HG02870 (cell line): ENCODE data around the gene EXOG.

Experiments
- ATAC-seq: cut with Tn5 transposase; IDR thresholded peaks from one replicate; pipeline ENCODE4 v1.9.1; 2021; ENCODE audit warnings: mild to moderate bottlenecking, moderate library complexity; ENCODE audit not compliant: unreplicated experiment

Gene EXOG, protein sequence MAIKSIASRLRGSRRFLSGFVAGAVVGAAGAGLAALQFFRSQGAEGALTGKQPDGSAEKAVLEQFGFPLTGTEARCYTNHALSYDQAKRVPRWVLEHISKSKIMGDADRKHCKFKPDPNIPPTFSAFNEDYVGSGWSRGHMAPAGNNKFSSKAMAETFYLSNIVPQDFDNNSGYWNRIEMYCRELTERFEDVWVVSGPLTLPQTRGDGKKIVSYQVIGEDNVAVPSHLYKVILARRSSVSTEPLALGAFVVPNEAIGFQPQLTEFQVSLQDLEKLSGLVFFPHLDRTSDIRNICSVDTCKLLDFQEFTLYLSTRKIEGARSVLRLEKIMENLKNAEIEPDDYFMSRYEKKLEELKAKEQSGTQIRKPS

GRCh38 chr3:38496131-38496910, at the start of gene EXOG:
TSS of gene EXOG (plus strand) at chr3:38496340. CDS start at chr3:38496368, 28 bp downstream.
- peak; percentile 89 for ATAC-seq

- ATAC-seq, result no peak
These were observed 49.3 kb upstream of the EXOG start for GRCh38 chr3:38446812-38447211.

- no peak for ATAC-seq
These were observed 45.3 kb upstream of the EXOG start for GRCh38 chr3:38450853-38451252.

DNA sequence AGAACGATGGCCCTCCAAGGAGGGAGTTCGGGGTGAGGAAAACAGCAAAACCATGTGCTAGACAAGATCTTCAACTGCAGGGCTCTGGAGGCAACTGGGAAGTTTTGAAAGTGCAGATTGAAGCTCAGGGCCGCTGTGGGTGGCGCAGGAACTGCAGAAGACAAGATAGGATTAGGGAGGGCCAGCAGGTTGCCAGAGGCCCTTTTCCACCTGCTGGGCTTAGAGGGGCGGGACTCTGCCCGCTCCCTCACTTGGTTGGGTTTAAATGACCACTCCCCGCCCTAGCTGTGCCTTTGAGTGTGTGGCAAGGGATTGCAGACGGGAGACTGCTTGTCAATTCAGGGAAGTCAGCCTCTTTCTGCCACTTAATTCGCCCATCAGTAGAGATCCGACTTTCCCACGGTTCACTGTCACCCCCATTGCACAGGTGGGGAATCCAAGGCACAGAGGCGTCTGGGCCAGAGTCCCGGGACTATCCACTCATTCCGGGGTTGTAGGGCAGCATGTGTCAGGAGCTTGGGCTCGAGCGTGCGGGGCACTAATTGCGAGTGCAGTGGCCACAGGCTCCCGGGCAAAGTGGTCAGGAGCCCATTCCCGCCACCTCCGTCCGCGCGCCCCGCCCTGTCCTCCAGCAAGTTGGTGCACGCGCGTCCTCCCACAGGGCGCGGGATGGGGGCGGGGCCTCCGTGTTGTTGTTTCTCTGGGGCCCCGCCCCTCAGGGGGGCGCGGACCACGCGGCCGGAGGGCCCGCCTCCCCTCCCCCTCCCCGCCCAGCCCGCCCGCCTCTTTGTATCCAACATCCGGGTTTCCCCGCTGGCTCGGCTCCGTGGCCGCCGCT, 42.8 kb upstream of the EXOG start, which contains the start of gene ACVR2B:
Gene ACVR2B, plus strand, starts transcription at position 816 of the 838 bp plus-strand sequence. CDS start 433 bp downstream, outside the sequence.
- ATAC-seq, result peak; percentile 51

DNA sequence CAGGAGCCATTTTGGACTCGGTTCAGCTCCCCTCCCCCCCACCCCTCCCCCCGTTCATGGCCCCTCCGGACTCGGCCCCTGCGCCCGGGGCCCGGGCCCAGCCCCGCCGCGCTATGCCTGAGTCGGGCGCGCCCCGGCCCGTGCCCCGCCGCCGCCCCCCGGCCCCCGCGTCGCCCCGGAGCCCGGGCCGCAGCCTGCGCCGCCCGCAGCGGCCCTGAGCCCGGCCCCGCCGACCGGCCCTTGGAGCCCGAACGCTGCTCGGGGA, 42.3 kb upstream of the EXOG start:
- no peak for ATAC-seq

DNA sequence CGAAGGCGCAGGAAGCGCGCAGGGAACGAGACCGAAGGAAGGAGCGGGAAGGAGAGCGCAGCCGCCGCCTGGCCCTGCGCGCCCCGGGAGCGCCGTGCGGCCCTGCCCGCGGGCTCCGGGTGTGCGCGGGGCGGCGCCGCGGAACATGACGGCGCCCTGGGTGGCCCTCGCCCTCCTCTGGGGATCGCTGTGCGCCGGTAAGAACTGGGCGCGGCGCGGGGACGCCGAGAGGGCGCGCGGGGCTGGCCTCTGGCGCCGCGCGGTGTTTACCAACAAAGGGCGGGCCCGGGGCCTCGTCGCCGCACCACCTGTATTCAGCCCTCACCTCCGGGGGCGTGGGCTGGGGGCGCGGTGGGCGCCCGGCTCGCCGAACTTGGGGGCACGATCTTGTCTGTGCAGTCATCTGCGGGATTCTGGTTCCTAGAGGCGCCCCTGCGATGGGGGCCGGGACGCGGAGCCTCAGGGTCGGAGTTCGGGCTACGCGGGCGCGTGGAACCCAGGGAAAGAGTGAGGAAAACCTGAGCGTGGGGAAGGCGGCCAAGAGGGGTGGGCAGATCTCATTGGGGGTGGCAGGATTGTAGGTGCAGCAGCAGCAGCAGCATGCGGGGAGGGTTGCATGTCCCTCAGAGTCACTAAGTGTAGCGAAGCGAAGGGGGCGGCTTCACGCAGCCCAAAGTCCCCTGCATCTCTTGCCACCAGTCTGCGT, 41.8 kb upstream of the EXOG start:
- peak; percentile 30 for ATAC-seq

DNA sequence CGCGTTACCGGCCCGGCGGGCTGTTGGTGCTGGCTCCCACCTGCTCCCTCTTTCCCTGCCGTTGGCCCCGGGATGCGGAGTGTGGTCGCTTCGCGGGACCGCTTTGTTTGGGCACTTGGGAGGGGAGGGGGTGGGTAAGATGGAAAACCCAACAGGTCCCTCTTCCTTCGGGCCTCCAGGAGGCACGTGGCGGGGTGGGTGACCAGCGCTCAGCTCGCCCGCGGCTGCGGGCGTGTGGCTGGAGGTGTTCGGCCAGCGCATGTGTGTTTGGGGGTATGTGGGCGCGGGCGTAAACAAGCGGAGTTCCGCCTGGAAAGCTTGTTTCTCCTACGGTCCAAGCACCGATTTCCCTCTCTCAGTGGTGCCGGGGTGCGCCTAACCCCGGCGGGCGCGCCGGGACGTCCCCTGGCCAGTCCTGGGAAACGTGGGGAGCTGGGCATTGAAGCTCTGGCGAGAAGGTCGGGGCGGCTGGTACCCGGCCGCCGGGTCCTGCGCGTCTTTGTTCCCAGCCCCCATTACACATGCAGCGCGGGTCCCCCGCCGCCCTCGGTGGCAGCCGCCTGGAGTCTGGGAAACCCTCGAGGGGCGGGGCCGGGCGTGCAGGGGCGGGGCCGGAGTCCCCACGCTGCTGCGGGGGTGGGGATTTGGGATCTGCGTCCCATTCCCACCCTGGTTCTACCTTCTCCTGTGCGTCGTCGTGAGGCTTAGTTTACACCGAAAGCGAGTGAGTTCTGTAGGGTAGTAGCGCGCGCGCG, 41.1 kb upstream of the EXOG start:
- peak; percentile 17 for ATAC-seq

DNA sequence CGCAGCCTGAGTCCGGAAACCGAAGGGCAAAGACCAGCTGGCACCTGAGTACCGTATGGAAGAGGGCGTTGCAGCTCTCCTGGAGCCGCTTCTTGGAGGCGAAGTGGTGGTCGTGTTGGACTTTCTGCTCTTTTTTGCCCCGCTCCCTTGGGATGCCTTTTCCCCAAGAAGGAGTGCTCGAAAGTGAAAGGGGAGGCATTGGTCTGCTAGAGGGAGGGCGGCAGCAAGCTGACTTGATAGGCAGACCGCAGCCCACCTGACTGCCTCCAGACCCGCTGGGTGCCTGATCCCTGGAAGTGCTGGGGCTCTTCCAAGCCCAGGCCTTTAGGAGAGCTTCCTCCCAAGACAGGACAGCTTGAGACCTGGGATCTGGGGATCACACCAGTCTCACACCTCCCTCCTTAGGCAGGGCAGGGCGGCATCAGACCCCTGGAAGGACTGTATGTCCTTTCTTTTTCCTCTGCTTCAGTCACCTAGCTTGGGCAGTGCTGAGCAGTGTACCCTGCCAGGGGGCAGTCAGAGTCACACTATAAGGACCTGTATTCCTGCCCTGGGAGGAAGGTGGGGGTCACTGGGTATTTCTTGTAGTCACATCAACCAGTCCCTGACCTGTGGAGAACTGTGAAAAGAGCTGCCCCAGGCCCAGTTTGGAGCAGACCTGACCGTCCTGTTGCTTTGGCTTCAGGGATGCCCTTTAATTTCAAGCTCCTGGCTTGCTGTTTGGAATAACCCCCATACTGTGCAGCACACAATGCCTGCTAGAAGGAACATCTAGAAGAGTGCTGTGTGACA, 40.3 kb upstream of the EXOG start:
- peak; percentile 29 for ATAC-seq

DNA sequence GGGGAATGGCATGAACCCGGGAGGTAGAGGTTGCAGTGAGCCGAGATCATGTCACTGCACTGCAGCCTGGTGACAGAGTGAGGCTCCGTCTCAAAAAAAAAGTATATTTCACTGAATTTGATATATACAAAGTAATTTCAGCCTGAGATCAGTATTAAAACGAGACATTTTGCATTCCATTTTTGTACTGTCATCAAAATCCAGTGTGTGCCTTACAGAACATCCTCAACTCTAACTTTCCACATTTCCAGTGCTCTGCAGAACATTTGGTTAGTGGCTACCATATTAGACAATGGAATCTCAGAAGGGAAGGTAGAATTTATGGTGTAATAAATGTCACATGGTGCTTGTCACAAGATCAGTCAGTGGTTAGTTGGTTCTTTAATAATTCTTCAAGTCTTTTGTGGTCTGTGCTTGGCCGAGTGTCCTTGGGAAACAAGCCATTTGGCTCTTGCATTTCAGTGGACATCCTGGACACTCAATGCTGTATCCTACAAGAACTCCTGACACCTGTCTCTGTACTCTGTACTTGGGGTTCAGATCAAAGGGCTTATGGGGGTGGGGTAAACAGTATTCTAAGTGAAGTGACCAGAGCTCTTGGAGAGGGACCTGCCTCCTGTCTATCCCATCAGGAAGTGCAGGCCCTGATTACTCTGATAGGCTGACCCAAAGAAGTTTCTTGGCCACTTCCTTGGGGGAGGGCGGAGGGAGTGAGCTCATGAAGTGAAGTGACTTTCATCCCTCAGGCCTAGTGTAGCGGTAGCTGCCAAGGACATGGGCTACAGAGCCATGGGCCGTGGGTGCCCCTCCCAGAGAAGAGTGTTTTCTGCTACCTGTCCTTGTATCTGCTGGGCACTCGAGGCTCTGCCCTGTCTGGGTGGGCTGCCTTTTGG, 38.8 kb upstream of the EXOG start:
- ATAC-seq, result no peak

- no peak for ATAC-seq
These were observed 37.2 kb upstream of the EXOG start for GRCh38 chr3:38458796-38459498.

DNA sequence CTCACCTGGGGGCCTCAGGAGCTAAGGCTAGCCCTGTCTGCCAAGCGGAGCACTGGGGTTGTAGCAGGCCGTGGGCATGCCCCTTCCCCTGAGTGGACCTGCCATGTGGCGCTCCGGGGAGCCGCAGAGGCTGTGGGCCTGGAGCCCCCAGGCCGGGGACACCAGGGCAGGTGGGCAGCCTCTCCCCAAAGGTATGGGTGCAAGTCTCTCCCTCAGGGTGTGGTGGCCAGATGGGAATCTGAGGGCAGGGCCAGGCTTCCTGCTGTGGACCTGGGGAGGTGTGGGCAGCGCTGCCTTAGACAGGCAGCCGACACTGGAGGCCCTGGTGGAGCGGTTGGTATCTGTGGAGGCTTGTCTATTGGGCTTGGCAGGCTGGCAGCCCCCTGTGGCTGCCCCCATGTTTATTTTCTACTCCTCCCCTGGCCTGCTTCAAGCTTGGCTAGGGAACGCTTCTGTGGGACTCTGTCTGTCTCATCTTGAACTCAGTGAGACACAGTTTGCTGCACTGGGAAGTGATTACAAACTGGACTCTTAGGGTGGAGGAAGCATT, 36.6 kb upstream of the EXOG start:
- no peak for ATAC-seq

GRCh38 chr3:38460377-38461270, 35.5 kb upstream of the EXOG start:
- ATAC-seq, result no peak

GRCh38 chr3:38465588-38466154, 30.5 kb upstream of the EXOG start:
- no peak for ATAC-seq

DNA sequence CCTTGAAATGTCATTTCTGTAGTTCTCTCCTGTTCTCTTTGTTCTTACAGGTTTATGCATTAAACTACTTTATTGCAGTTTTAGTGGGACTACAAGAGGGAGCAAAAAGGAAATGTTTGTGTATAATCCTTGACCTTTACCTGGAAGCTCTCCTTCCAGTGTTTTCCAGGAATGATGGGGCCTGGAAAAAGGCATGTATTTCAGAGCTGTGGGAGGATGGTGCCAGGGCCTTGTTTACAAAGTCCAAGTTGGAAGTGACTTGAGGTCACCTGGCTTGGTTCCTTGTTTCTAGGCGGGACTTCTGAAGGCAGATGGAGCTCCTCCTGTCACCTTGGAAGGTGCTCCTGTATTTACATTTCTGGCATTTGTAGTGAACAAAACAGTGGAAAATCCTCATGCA, 27.4 kb upstream of the EXOG start:
- ATAC-seq, result no peak

DNA sequence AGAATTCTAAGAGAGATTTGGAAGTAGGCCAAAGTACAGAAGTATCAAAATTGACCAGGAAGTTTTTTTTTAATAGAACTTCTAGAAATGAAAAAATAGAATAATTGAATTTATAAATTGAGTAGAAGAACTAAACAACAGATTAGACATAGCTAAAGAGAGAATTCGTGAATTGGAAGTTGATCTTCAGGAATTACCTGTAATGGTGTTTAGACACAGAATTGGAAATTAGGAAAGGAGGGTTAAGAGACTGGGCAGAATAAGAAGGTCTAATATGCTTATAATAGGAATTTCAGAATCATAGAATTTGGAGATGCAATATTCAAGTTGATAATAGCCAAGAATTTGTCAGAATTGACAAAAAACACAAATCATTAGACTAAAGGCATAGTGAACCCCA, 26.3 kb upstream of the EXOG start:
- ATAC-seq, result no peak

GRCh38 chr3:38471260-38471857, 24.8 kb upstream of the EXOG start:
- ATAC-seq, result no peak
